HG03432 (cell line): ENCODE measurements around the gene BACH2.
A peak's percentile ranks its signal among the peaks of the same experiment; 100 is the strongest.
"Not testable (repeated sequence)": the region's sequence is repeated elsewhere in the genome, so short reads cannot be mapped to it uniquely, and the experiment has no call there.

ENCODE experiments used
- ATAC-seq: cut with Tn5 transposase; IDR thresholded peaks from one replicate; pipeline ENCODE4 v1.9.1; 2021; ENCODE audit warnings: mild to moderate bottlenecking, moderate library complexity; ENCODE audit not compliant: unreplicated experiment

Gene BACH2

GRCh38 chr6:90282265-90282664 is 14.4 kb downstream of the BACH2 start:
- ATAC-seq: not testable (repeated sequence)

GRCh38 chr6:90278129-90278528 is 18.5 kb downstream of the BACH2 start:
- no peak for ATAC-seq

GRCh38 chr6:90277302-90278011 is 19.2 kb downstream of the BACH2 start:
- ATAC-seq: no peak

DNA sequence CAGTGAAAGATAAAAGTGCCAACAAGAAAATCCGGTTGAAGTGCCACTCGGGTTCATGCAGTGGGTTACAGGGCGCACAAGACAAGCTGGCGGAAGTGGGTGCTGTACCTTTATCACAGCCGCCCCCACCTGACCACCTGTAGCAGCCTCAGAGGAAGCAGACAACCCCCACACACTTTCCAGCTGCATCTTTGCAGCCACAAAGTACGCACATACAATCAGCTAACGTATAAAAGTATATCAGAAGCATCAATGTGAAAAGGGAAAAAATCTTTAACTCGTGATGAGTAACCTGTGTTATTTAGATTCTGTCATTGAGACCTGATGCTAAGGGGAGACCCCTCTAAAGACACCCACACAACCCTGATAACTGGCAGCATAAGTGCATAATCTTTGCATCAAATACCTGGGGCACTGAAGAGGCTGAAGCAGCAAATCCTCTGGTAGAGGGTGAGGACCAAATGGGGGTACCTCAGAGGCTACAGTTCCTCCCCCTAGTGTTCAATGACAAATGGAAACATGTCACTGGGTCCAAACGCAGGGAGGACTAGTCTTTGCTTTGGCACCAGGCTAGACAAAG is 22.1 kb downstream of the BACH2 start:
- ATAC-seq: no peak

DNA sequence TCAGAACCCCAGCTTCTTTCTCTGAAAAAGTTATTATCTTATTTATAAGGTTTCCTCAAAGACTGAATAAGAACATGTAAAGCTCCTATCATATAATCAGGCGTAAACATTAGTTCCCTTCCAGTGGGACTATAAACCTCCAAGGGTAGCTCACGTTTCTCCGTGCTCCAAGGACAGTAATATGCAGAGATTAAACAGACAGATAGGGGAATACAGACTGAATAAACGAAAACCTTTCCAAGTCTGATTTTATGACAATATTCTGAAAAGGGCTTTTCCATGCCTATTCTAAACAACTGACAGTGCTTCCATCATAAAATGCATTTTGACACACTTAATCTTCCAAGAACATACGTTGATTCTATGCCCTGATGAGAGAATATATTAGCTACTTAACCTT is 22.8 kb downstream of the BACH2 start:
- ATAC-seq: no peak

DNA sequence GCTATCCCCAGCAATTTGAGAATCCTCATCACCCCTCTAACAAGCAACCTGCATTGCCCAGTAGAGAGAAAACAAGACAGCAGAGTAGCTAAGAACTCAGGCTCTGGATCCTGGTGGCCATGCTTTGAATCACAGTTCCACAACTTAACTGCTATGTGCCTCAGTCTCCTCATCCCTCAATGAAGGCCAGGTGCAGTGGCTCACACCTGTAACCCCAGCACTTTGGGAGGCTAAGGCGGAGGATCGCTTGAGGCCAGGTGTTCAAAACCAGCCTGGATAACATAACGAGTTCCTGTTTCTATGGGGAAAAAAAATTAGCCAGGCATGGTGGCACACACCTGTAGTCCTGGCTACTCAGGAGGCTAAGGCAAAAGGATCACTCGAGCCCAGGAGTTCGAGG is 23.7 kb downstream of the BACH2 start:
- ATAC-seq: no peak

- ATAC-seq: no peak
Observed at GRCh38 chr6:90271831-90272230, 24.8 kb downstream of the BACH2 start.

DNA sequence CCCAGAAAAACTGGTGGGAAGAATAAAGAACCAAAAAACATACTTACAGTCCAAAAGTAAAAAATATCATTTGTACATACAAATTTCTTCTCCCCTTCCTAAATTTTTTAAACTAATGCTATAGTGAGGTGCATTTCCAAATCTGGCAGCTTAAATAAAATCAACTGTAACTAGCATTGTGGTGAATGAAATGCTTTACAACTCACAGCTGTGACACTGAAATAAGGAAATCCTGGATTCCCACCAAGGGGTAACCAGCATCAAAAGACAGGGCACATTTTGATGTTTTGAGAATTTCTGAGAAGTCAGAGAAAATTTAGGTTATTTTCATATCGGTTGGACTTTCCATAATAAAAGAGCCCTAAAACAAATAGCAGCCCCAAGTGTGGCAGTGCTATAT is 27.3 kb downstream of the BACH2 start:
- no peak for ATAC-seq

- ATAC-seq: no peak
Observed at GRCh38 chr6:90268178-90268577, 28.5 kb downstream of the BACH2 start.

DNA sequence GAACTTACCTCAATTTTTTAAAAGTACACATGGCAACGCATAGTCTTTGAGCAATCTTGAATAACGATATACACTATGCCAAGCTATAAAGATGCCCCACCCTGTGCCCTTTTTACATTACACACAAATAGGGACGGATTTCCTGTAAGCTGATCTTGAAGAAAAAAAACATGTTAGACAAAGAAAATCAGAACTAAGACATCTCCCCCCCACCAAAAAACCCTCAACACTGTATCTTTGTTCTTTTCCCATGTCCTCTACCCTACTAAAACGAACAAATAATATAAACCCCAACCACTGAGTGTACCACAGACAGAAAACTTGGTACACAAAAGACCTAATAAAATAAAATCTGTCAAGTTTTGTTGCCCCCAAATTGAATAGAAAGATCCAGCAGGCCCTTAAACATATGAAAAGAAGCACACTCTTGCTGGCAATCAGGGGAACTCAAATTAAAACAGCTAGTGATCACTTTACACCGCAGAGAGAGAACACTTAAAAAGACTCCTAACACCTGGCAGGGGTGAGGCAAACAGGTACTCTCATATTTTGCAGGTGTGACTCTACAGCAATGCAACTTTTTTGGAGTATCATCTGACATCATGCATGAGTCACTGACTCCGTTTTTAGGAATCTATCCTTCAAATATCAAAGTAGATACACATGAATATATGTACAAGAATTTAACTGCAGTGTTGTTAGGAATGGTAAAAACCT is 29.6 kb downstream of the BACH2 start:
- no peak for ATAC-seq

- no peak for ATAC-seq
Observed at GRCh38 chr6:90264561-90264960, 32.1 kb downstream of the BACH2 start.

DNA sequence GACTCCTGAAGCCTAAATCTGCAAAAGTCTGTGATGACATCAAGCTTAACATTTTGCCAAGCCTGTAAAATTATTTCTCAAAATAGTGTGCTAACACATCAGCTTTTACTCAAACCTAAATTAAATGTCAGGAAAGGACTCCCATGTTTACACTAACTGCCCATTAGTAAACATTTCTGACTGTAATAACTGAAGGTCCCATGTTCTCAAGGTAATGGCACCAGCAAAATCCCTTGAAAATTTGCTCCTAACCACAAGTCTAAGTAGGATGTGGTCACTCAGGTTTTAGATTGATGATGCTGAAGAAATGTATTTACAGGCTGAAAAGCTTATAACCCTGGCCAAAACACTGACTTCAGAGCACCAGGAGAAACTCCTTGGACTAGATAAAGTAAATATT is 33.0 kb downstream of the BACH2 start:
- ATAC-seq: no peak

DNA sequence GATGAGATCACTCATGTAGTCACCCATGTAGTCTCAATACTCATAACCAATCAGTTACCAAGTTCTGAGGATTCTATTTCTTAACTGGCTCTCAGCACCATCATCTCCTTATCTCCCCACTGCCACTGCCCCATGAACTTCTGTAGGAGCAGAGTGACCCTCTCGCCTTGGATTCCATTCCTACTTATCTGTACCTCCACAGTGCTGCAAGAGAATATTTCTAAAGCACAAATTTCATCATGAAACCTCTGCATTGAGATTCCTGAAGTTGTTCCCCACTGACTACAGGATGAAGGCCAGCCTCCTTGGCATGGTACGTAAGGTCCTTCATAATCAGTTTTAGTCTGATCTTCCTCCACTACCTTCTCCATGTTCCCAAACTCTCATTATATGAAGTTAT is 34.8 kb downstream of the BACH2 start:
- no peak for ATAC-seq

DNA sequence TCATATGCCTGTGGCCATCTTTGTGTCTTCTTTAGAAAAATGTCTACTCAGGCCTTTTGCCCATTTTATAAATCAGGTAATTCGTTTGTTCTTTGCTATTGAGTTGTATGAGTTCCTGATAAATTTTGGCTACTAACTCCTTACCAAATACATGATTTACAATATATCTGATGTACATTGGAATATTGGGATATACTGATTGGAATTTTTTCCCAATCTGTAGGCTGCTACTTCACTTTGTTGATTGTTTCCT is 39.2 kb downstream of the BACH2 start:
- no peak for ATAC-seq

GRCh38 chr6:90256698-90257485 is 39.8 kb downstream of the BACH2 start:
- ATAC-seq: no peak

DNA sequence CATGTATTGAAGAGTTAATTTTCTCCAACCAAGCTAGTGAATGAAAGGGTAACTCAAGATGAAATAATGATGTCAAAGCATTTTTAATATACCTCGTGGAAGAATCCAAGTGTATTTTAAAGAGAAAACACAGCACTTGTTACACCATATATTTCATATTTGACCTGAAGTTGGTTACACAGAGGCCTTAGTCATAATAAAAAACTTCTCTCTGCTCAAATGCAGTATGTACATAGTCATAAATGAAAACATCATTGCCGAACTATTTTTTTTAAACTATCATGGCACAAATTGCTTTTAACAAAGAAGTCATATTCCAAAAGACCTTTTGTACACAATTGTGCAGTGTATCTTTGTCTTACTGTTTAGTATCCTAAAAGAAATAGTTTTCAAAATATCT is 43.0 kb downstream of the BACH2 start:
- ATAC-seq: no peak

- ATAC-seq: peak; percentile 96
Observed at GRCh38 chr6:90251295-90251992, 45.2 kb downstream of the BACH2 start.

DNA sequence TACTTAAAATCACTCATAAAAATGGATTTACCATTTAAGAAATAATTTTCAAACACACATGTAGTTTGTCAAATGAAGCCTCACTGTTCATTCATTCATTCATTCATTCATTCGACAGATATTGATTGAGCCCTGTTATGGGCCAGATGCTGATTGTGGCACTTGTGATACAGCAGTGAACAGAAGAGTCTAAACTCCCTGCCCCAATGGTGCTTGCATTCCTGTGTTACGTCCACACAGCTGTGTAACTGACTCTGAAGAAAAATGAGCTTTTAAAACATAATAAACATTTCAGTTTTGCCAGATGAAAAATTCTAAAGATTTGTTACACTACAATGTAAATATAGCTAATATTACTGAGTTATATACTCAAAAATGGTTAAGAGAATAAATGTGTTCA is 46.2 kb downstream of the BACH2 start:
- ATAC-seq: no peak

- ATAC-seq: no peak
Observed at GRCh38 chr6:90249458-90249857, 47.2 kb downstream of the BACH2 start.

- no peak for ATAC-seq
Observed at GRCh38 chr6:90249034-90249433, 47.6 kb downstream of the BACH2 start.

GRCh38 chr6:90247262-90247661 is 49.4 kb downstream of the BACH2 start:
- no peak for ATAC-seq
